Left kidney (tissue), 2 donors: ENCODE measurements around the gene EHMT2. TPM values are rescaled to one million over a fixed set of nuclear protein-coding genes. Genes with fewer than 3 reads are reported as not detected.
A peak's percentile ranks its signal among the peaks of the same experiment; 100 is the strongest.
"Not testable (repeated sequence)": the region's sequence is repeated elsewhere in the genome, so short reads cannot be mapped to it uniquely, and the experiment has no call there.

Experiments
- DNase-seq: peaks from one replicate; pipeline ENCODE4 v3.0.0-alpha.2; 2013
- polyA plus RNA-seq: library from polyadenylated mRNA; unstranded; fragments of 120-200 nt; gene quantifications from one replicate; pipeline ENCODE4 v1.2.1, GENCODE V29; 2013; ENCODE audit not compliant: insufficient read length

EHMT2 gene
- polyA plus RNA-seq, 1 donor = 84.3 TPM

DNA sequence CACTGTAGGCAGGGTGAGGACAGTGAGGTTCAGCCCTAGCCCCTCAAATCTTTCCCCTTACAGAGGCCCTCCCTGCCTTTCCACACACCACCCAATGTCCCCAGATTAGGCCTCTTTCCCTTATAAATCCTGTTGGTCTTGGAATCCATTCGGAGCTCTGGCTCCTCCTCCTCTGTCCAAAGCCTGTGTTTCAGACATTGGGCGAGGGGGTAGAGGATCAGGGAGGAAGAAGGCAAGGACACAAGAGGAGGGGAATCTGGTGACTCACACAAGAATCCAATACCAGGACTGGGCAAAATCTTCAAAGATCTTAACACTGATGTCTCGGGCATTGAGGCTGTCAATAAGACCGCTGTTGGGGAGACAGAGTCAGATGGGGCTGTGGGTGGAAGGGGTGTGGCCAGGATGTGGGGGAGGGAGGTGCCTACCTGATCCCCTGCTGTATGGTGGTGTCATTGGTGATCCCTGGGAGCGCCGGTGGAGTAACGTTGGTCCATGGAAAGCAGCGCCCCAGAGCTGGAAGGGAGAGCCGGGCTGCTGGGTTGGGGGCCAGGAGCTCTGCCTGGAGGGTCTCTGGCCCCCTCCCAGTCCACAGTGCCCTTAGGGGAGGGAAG, 26.3 kb downstream of the EHMT2 start:
- DNase-seq = no peak

DNA sequence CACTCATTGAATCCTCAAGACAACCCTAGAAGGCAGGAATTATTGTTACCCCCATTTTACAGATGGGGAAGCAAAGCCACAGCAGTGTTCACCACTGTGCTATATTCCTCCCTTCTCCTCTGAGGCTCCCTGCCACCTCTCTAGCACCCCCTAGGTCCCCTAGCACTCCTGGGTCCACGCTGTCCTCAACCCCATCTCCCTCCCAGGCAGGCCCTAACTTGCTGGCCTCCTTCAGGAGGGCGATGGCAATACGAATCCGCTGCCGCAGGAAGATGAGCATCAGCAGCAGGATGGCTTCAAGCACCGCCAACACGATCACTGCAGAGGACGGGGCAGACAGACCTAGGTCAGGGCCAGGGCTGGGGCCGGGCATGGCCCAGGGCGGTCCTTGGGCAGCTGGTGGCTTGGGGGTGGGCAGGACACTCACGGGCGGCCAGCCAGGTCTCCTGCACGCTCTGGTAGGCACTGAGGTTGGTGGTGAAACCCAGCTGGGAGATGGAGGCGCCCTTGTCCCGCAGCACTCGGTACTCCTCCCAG, 27.0 kb downstream of the EHMT2 start:
- DNase-seq = no peak

- no peak for DNase-seq
These were observed 28.2 kb downstream of the EHMT2 start for GRCh38 chr6:31869343-31869742.

DNA sequence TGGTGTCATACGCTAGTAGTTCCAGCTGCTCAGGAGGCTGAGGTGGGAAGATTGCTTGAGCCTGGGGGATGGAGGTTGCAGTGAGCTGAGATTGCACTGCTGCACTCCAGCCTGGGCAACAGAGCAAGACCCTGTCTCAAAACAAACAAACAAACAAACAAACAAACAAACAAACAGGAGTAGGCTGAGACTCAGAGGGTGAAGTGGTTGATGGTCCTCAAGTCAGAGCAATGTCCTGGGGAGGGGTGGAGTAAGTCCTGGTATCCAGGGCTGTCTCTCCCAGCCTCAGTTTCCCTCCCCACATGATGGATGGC, 28.9 kb downstream of the EHMT2 start:
- DNase-seq = not testable (repeated sequence)

DNA sequence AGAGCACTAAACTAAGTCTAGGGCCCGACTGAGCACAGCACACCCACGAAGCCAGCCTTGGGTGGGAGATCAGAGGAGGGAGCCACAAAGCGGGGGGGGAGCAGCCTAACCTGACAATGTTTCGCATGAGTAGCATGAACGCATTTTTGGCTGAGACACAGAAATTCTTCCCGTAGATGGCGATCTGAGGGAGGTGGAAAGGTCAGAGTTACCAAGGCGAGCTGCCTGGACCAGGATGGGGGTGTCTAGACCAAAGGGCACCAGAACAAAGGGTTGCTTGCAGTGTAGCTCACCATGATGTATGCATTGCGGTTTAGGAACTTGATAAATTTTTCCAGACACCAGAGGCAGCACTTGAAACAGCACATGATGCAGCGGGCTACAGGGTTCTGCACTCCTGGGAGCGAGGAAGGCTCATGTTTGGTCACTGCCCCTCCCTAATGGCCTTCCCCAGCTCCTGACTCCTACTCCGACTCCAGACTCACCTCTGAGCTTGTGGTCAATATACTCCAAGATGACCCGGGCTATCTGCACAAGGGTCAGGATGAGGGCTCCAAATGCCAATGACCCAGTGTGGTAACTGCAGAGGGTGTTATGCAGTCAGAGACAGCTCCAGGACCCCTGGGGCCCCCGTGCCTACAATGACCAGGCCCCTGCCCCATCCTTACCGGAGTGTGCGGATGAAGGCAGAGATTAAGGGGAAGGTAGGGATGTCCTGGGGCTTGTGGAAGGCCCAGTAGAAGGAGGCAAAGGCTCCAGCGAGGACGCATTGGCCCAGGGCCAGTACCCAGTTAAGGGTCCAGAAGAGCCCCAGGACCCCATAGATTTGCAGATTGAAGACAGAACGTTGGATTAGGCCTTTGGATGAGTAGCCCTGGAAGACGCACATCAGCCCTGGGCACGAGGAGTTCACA, 32.0 kb downstream of the EHMT2 start:
- no peak for DNase-seq

DNA sequence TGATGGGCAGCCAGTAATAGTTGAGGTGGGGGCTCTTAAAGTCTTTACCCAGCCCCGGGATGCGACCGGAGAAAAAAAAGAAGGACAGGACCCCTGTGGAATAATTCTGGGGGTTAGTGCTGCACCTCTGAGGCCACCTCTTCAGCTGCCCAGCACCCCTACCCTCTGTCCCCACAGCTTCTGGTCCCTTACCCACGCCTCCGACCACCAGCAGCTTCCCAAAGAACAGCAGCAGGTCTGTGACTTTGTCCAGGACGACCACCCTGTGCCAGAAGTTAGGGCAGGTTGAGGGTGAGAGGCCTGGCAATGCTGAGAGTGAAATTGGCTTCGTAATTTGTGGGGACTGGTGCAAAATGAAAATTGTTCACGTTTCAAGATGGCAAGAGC, 32.7 kb downstream of the EHMT2 start:
- no peak for DNase-seq

GRCh38 chr6:31864123-31864562, 33.4 kb downstream of the EHMT2 start:
- not testable (repeated sequence) for DNase-seq

DNA sequence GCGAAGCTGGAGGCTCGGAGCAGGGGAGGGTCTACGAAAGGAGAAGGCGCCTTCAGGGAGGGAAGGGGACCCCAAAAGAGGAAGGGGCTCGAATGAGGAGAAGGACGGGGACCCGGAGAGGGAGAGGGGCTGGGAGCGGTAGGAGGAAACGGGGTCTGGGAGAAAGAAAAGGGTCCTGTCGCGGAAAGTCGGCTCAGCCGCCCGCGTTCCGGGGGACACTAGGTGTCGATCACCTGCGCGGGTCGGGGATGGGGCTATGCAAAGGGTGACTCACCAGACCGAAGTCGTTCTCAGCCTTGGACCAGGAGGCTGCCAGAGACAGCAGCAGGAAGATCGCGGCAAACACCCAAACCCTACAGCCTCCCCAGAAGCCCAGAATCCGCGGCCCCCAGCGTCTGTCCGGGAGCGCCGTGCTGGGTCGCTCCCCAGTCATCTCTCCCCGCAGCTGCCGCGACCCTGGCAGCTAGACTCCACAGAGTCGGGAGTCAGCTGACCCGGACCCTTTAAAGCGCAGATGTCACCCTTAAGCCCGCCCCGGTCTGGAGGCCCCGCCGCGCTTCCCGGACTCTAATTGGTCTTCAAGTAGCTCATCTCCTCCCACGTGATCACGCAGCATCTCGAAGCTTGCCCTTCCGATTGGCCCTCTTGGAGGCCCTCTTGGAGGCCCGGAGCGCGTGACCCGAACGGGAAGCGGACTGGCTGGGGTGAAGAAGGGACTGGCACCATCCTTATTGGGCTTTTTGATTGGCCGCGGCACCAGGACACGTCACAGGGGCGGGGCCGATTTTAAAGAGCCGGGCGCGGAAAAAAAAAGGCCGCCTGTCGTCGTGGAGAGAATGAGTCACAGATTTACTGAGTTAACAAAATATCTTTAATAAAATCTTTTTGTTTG, 34.9 kb downstream of the EHMT2 start, which contains the start of gene NEU1:
Gene NEU1 (minus strand): TSS at position 478 of the 892 bp plus-strand sequence. CDS start 45 bp downstream, at position 433.
- peak; percentile 99 for DNase-seq

GRCh38 chr6:31861919-31862343, 35.6 kb downstream of the EHMT2 start:
- no peak for DNase-seq

DNA sequence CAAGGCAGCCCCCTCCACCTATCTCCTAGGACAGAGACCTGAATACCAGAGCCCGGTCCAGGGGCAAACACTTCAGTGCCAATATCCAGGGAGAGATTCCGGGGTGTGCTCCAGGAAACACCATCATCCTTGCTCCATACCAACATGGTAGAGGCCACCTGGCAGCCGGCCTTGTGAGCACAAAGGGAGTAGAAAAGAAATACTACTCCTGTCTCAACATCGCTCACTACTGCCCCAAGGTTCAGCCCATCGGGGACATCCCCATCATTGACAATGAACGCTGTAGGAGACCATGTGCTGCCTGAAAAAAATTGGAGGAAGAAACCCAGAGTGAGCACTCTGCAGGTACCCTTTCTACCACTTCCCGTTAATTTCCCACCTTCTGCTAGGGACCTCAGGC, 36.3 kb downstream of the EHMT2 start:
- DNase-seq = no peak

DNA sequence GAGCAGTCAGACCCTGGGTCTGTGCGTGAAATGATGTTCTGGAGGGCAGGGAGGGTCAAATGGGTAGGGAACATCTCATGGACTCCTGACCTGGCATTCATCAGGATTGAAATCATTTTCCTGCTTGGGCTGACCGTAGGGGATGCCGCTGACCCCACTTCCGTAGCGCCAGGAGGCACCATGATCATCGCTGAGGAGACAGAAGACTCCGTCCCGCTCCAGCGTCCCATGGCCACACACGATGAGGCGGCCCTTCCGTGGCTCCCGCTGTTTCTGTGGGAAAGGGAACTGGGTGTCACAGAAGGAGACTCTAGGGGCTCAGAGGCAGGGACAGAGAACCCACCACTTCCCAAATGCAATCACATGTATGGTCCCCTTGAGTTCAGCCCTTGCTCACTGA, 37.1 kb downstream of the EHMT2 start:
- DNase-seq = no peak

- no peak for DNase-seq
These were observed 37.6 kb downstream of the EHMT2 start for GRCh38 chr6:31859923-31860322.

- DNase-seq = no peak
These were observed 38.8 kb downstream of the EHMT2 start for GRCh38 chr6:31858707-31859106.

GRCh38 chr6:31857774-31858173, 39.7 kb downstream of the EHMT2 start:
- DNase-seq = not testable (repeated sequence)

DNA sequence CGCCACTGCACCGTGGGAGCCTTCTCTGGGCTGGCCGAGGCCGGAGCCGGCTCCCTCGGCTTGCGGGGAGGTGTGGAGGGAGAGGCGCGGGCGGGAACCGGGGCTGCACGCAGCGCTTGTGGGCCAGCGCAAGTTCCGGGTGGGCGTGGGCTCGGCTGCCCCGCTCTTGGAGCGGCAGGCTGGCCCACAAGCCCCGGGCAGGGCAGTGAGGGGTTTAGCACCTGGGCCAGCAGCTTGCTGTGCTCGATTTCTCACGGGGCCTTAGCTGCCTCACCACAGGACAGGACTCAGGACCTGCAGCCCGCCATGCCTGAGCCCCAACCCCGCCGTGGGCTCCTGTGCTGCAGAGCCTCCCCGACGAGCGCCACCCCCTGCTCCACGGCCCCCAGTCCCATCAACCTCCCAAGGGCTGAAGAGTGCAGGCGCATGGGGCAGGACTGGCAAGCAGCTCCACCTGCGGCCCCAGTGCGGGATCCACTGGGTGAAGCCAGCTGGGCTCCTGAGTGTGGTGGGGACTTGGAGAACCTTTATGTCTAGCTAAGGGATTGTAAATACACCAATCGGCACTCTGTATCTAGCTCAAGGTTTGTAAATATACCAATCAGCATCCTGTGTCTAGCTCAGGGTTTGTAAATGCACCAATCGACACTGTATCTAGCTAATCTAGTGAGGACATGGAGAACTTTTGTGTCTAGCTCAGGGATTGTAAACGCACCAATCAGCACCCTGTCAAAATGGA, 45.3 kb downstream of the EHMT2 start:
- not testable (repeated sequence) for DNase-seq

- no peak for DNase-seq
These were observed 46.0 kb downstream of the EHMT2 start for GRCh38 chr6:31851485-31851832.

DNA sequence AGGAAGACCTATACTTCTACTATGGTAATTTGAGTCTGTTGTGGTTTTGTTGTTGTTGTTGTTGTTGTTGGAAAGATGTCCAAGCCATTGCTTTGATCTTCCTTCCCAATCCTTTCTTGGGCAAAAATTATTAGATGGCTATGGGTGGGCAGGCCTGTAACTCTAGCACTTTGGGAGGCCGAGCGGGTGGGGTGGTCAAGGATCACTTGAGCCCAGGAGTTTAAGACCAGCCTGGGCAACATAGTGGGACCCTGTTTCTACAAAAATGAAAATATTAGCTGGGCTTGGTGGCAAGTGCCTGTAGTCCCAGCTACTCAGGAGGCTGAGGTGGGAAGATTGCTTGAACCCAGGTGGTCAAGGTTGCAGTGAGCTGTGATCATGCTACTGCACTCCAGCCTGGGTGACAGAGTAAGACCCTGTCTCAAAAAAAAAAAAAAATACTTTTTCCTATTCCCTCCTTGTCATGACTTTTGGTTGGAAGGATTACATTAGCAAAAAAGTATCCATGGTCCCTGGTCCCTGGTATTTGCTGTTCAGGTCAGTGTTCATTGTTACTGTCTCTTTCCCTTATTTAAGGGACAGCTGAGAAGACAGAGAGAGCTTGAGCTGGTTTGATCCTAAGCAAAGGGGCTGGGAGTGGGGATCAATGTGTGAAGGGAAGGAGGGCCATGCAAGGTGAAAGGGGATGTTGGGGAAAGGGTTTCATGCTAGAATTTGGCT, 46.6 kb downstream of the EHMT2 start:
- no peak for DNase-seq

DNA sequence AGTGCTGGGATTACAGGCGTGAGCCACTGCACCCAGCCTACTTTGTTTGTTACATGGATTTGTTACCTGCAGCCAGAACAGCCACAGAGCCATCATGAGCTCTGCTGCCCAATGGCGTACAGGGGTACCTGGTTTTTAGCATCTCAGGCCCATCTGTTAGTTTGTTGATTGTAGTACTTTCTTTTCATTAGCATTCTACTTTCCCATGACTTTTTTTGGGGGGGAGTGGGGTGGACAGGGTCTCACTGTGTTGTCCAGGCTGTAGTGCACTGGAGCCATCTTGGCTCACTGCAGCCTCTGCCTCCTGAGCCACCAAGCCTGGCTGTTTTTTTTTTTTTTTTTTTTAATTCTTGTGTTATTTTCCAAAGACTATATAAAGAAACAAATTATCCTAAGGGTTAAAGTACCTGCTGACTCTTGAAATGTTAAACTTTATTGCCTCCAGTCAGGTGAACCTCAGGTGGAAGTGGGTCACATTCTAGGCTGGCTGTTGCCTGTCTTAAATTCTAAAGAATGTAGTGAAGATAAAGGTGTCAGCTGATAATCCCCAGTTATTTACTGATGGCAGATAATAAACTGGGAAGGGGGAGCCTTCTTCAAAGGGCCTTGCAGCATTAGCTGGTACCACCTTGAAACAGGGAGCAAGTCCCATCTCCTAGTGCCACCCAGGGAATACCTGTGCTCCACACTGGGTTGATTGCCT, 50.1 kb downstream of the EHMT2 start:
- no peak for DNase-seq

GRCh38 chr6:31844507-31844906, 53.0 kb downstream of the EHMT2 start:
- no peak for DNase-seq

DNA sequence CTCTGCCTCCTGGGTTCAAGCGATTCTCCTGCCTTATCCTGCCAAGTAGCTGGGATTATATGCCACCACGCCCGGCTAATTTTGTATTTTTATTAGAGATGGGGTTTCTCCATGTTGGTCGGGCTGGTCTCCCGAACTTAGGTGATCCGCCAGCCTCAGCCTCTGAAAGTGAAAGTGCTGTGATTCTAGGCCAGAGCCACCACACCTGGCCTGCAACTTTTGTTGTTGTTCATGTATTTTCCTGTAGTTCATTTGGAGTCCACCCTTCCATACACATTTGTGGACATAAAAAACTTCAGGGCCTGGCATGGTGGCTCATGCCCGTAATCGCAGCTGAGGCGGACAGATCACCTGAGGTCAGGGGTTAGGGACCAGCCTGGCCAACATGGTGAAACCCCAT, 55.4 kb downstream of the EHMT2 start:
- DNase-seq = no peak
